Stimulated activated CD4-positive, alpha-beta T cell treated with anti-CD3 and anti-CD28 coated beads, TNF-alpha, amount 100 ng/mL, for 24 hours (primary cell): ENCODE data around the gene ANKRD53.

ENCODE experiments used
- DNase-seq, 3 experiments: peaks; one replicate each; pipeline ENCODE4 v3.0.0-alpha.2; 2020; ENCODE audit warnings: low read depth in 3 of 3

The ANKRD53 gene

GRCh38 chr2:70943205-70943871, 35.1 kb upstream of the ANKRD53 start:
- DNase-seq, result no peak

- no peak for DNase-seq
These were observed 34.2 kb upstream of the ANKRD53 start for GRCh38 chr2:70944111-70944690.

- peak in 2 of 3 experiments; percentile 20 to 39 for DNase-seq
These were observed 31.5 kb upstream of the ANKRD53 start for GRCh38 chr2:70946832-70947442.

DNA sequence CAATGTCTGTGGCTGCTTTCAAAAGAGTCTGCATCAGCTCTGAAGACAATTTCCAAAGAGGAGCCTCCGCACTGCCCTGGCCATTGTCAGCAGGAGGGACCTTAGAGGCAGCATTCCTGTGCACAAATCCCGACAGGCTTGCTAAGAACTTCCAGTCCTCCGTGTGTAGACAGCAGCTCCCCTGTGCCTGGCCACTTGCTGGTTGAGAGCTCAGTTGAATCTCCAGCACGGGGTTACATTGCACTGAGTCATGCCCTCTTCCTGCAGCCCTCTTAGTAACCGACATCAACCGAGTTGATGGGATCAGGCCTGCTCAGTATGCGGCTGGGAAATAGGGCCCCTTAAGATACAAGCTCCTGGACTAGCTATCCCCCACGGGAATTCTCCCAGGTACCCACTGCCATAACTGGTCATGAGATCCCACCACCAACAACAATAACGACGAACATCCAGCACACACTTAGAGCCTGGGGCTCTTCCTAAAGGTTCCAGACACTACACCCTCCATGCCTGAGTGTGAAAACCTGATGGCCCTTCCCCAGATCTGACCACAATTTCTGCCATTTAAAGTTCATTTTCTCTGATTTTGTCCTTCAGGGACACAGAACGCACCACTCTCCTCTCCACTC, 30.8 kb upstream of the ANKRD53 start:
- no peak for DNase-seq

- peak; percentile 66 to 79 (median 76) for DNase-seq
These were observed 30.0 kb upstream of the ANKRD53 start for GRCh38 chr2:70948337-70949003.

DNA sequence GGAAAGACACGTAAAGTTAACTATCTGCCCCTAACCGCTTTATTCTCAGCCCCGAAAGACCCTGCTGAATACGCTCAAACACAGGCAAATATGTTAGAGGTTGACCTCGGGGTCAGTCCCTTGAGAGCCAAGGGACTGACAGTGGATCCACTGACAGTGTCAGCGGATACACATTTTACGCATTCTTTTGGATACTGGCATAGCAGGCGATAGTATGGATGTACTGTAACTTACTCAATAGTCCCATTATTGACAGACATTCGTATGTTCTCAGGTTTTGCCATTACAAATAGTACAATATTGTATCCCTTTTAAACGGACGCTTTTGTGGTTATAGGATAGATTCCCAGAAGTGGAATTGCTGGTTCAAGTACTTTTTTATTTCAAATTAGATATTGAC, 29.3 kb upstream of the ANKRD53 start:
- DNase-seq, result no peak

- no peak for DNase-seq
These were observed 23.5 kb upstream of the ANKRD53 start for GRCh38 chr2:70954886-70955285.

DNA sequence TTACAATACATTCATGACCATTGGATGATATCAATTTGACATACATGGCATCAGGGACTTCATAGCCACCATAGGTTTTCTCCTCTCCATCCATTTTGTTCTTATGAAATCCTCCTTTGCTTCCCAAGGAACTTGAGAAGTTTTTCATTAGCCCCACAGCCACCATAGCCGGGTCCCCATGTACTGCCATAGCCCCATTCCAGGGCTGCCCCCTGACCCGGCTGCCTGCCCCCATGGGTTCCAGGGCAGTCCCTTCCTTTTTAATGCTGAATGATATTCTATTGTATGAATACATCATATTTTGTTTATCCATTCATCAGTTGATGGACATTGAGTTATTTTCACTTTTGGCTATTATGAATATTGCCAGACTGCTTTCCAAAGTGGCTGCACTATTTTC, 22.3 kb upstream of the ANKRD53 start:
- DNase-seq, result no peak

- DNase-seq, result no peak
These were observed 20.6 kb upstream of the ANKRD53 start for GRCh38 chr2:70957798-70958197.

- DNase-seq, result no peak
These were observed 19.7 kb upstream of the ANKRD53 start for GRCh38 chr2:70958759-70959158.

GRCh38 chr2:70959271-70959761, 19.1 kb upstream of the ANKRD53 start:
- no peak for DNase-seq

GRCh38 chr2:70959851-70960832, 18.3 kb upstream of the ANKRD53 start:
- DNase-seq, result no peak

- DNase-seq, result no peak
These were observed 17.4 kb upstream of the ANKRD53 start for GRCh38 chr2:70960833-70961647.

GRCh38 chr2:70961648-70961994, 16.8 kb upstream of the ANKRD53 start:
- no peak for DNase-seq

- DNase-seq, result no peak
These were observed 16.1 kb upstream of the ANKRD53 start for GRCh38 chr2:70962211-70962884.

DNA sequence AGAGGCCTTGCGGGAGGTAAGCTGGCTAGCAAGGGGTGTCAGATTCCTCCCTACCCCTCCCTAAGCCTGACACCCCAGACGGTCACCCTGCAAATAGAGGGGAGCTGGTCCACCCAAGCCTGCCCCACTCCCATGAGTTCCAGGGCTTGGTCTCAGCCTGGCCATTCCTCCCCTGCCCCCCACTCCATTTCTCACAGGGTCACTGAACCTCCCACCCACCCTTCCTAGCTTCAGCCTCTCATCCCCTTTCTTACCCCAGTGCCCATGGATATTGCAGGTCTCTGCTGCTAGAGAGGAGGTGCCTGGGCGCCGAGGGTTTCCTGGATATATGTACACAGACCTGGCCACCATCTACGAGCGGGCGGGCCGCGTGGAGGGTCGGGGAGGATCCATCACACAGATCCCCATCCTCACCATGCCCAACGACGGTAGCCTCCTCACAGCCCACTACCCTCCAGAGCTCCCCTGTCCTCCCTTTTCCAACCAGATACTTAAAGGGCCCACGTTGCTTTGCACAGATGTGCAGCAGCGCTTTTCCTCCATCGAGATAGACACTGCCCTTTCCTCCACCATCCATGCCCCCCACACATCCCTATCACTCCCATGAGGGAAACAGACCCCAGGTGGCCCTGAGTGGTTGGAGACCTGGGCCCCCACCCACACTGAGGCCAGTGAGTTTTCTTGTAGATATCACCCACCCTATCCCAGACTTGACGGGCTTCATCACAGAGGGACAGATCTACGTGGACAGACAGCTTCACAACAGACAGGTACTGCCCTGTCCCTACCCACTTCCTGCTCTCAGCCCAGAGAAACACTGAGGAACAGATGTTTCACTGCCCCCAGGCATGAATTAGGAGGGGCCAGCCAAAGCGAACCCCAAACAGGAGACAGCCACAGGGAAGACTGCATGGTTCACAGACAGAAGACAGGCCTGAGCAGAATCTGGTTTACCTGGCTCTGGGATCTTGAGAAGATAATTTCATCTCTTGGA, 15.2 kb upstream of the ANKRD53 start:
- no peak for DNase-seq

DNA sequence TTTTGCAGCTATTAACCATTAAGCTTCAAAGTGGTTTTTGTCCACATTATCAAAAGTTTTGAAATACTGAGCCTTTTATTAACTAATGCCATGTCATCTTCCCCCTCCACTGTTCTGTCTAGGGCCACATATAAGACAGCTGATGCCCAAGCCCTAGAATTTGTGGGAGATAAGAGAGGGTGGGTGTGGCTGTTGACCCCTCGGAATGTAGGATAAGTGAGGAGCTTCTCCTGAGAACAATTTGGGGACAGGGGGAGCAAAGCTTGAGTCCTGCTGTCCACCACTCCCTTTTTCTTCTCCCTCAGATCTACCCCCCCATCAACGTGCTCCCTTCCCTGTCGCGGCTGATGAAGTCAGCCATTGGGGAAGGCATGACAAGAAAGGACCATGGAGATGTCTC, 14.3 kb upstream of the ANKRD53 start:
- no peak for DNase-seq
